Coronary artery (tissue), 2 donors: ENCODE data around the gene AURKB.
A peak's percentile ranks its signal among the peaks of the same experiment; 100 is the strongest.

ENCODE experiments used
- DNase-seq: peaks from one replicate; pipeline ENCODE4 v3.0.0-alpha.2; 2017; ENCODE audit warnings: low spot score
- H3K27ac ChIP-seq, 2 donors: fragments of 200-600 bp; sonication (generic); one replicate each; pipeline ENCODE4 v1.5.1; 2016 to 2019
- H3K4me3 ChIP-seq: fragments of 200-600 bp; sonication (generic); 2 replicates; pipeline ENCODE4 v1.5.1; 2016; ENCODE audit warnings: mild to moderate bottlenecking, moderate library complexity
- CTCF ChIP-seq: fragments of 200-600 bp; sonication (generic); IDR thresholded peaks from one replicate; pipeline ENCODE4 v1.5.1; 2019; ENCODE audit warnings: antibody characterized with exemption

Gene AURKB

GRCh38 chr17:8167526-8167925, 42.8 kb downstream of the AURKB start:
- Histone ChIP-seq H3K4me3 (no peak overlapping the region), H3K27ac (no peak overlapping the region)
- no peak for TF ChIP-seq CTCF
- DNase-seq = no peak

- no peak overlapping the region for H3K4me3 ChIP-seq
- H3K27ac ChIP-seq = no peak overlapping the region
- no peak for TF ChIP-seq CTCF
- DNase-seq = no peak
Measured at GRCh38 chr17:8166731-8167130, 43.6 kb downstream of the AURKB start.

GRCh38 chr17:8164815-8165131, 45.6 kb downstream of the AURKB start:
- TF ChIP-seq CTCF = no peak
- Histone ChIP-seq H3K4me3 (no peak overlapping the region), H3K27ac (peak overlapping the region; percentile 99 to 100)
- DNase-seq = peak; percentile 69

GRCh38 chr17:8163978-8164814, 46.2 kb downstream of the AURKB start:
- Histone ChIP-seq H3K4me3 (peak overlapping the region; percentile 96), H3K27ac (peak overlapping the region; percentile 99 to 100)
- peak; percentile 82 for DNase-seq
- no peak for TF ChIP-seq CTCF

GRCh38 chr17:8162997-8163977, 47.1 kb downstream of the AURKB start:
- peak overlapping the region; percentile 96 for H3K4me3 ChIP-seq
- peak; percentile 79 for DNase-seq
- no peak for TF ChIP-seq CTCF
- peak overlapping the region; percentile 99 to 100 for H3K27ac ChIP-seq

- peak within 1 kb of the TSS; percentile 96 for H3K4me3 ChIP-seq
- DNase-seq = peak; percentile 83
- no peak for TF ChIP-seq CTCF
- H3K27ac ChIP-seq = peak within 1 kb of the TSS; percentile 99 to 100
Measured at GRCh38 chr17:8162233-8162996, 48.0 kb downstream of the AURKB start, which contains the start of gene VAMP2. VAMP2 (minus strand) TSS chr17:8162948; CDS start chr17:8162879, 69 bp downstream.
